ENCODE measurements around the gene FAM9C.

The FAM9C gene

GRCh38 chrX:13044441-13044840, at the start of gene FAM9C:
FAM9C (minus strand) TSS chrX:13044620; CDS start chrX:13043789, 831 bp downstream.
- DNase-seq (ENCODE audit: low read depth) = no peak
- no peak for TF ChIP-seq CTCF (conservative IDR thresholded peaks at IDR 0.05; ENCODE audit: low read length)
- no peak within 1 kb of the TSS for H3K4me3 ChIP-seq (ENCODE audit: low read length)

- H3K4me3 ChIP-seq (ENCODE audit: low read length) = no peak overlapping the region
- no peak for TF ChIP-seq CTCF (conservative IDR thresholded peaks at IDR 0.05; ENCODE audit: low read length)
These were observed 49.2 kb upstream of the FAM9C start for GRCh38 chrX:13093529-13094140.

GRCh38 chrX:13092455-13092941, 48.1 kb upstream of the FAM9C start:
- no peak overlapping the region for H3K4me3 ChIP-seq (ENCODE audit: low read length)
- DNase-seq (ENCODE audit: low read depth) = no peak
- TF ChIP-seq CTCF (conservative IDR thresholded peaks at IDR 0.05; ENCODE audit: low read length) = no peak

More at GRCh38 chrX:13093529-13094140, 49.2 kb upstream of the FAM9C start:
- DNase-seq (ENCODE audit: low read depth) = no peak

GRCh38 chrX:13091111-13091765, 46.8 kb upstream of the FAM9C start:
- DNase-seq (ENCODE audit: low read depth) = no peak
- no peak for TF ChIP-seq CTCF (conservative IDR thresholded peaks at IDR 0.05; ENCODE audit: low read length)
- no peak overlapping the region for H3K4me3 ChIP-seq (ENCODE audit: low read length)

GRCh38 chrX:13090339-13091110, 46.1 kb upstream of the FAM9C start:
- TF ChIP-seq CTCF (conservative IDR thresholded peaks at IDR 0.05; ENCODE audit: low read length) = no peak
- DNase-seq (ENCODE audit: low read depth) = no peak
- H3K4me3 ChIP-seq (ENCODE audit: low read length) = no peak overlapping the region

- TF ChIP-seq CTCF (conservative IDR thresholded peaks at IDR 0.05; ENCODE audit: low read length) = no peak
- H3K4me3 ChIP-seq (ENCODE audit: low read length) = no peak overlapping the region
- DNase-seq (ENCODE audit: low read depth) = no peak
These were observed 45.6 kb upstream of the FAM9C start for GRCh38 chrX:13090027-13090338.

Data from AG10803 (cell line).